MM.1S (cell line): Measurements from ENCODE around the gene IYD.

ENCODE experiments used
- DNase-seq: peaks from one replicate; pipeline ENCODE4 v3.0.0-alpha.2; 2015
- H2AFZ ChIP-seq: fragments of 300-600 bp; sonication (generic); 2 replicates; pipeline ENCODE4 v1.6.0; 2016; ENCODE audit warnings: antibody characterized with exemption, low read length
- H3F3A ChIP-seq: fragments of 300-600 bp; sonication (generic); 2 replicates; pipeline ENCODE4 v1.6.1; 2016; ENCODE audit warnings: mild to moderate bottlenecking, antibody characterized with exemption, low read length, moderate library complexity, mixed read lengths; ENCODE audit not compliant: insufficient read depth
- H3K27ac ChIP-seq: fragments of 300-600 bp; sonication (generic); 2 replicates; pipeline ENCODE4 v1.5.1; 2016; ENCODE audit warnings: mild to moderate bottlenecking, low read length
- H3K27me3 ChIP-seq: fragments of 300-600 bp; sonication (generic); replicated peaks from 2 replicates; pipeline ENCODE4 v1.6.0; 2016; ENCODE audit warnings: low read length; ENCODE audit not compliant: insufficient read depth
- H3K36me3 ChIP-seq: fragments of 300-600 bp; sonication (generic); replicated peaks from 2 replicates; pipeline ENCODE4 v1.6.1; 2016; ENCODE audit warnings: mild to moderate bottlenecking, low read length, mixed read lengths; ENCODE audit not compliant: insufficient read depth
- H3K4me1 ChIP-seq: fragments of 300-600 bp; sonication (generic); 2 replicates; pipeline ENCODE4 v1.6.1; 2016; ENCODE audit warnings: low read length, mixed read lengths
- H3K4me2 ChIP-seq: fragments of 300-600 bp; sonication (generic); 2 replicates; pipeline ENCODE4 v1.6.0; 2016; ENCODE audit warnings: low read depth, low read length
- H3K4me3 ChIP-seq: fragments of 300-600 bp; sonication (generic); 2 replicates; pipeline ENCODE4 v1.5.1; 2016; ENCODE audit warnings: low read length, mixed read lengths
- H3K79me2 ChIP-seq: fragments of 300-600 bp; sonication (generic); 2 replicates; pipeline ENCODE4 v1.6.1; 2016; ENCODE audit warnings: mixed run types, low read length, mixed read lengths
- H3K9ac ChIP-seq: fragments of 300-600 bp; sonication (generic); 2 replicates; pipeline ENCODE4 v1.6.1; 2016; ENCODE audit warnings: low read length, mixed read lengths
- H3K9me2 ChIP-seq: fragments of 300-600 bp; sonication (generic); replicated peaks from 2 replicates; pipeline ENCODE4 v1.6.1; 2016; ENCODE audit warnings: mild to moderate bottlenecking, low read length, mixed read lengths; ENCODE audit not compliant: insufficient read depth
- H3K9me3 ChIP-seq: fragments of 300-600 bp; sonication (generic); replicated peaks from 2 replicates; pipeline ENCODE4 v1.6.1; 2016; ENCODE audit warnings: mild to moderate bottlenecking, low read length, mixed read lengths; ENCODE audit not compliant: insufficient read depth
- H4K20me1 ChIP-seq: fragments of 300-600 bp; sonication (generic); 2 replicates; pipeline ENCODE4 v1.6.1; 2016; ENCODE audit warnings: mild to moderate bottlenecking, low read length, moderate library complexity, mixed read lengths; ENCODE audit not compliant: insufficient read depth
- EZH2 ChIP-seq: fragments of 300-600 bp; sonication (generic); optimal IDR thresholded peaks from 2 replicates; pipeline ENCODE3; 2017; ENCODE audit warnings: low read depth, mild to moderate bottlenecking, antibody characterized with exemption, low read length, mixed read lengths
- EZH2phosphoT487 ChIP-seq: fragments of 300-600 bp; sonication (generic); IDR thresholded peaks from 2 replicates; pipeline ENCODE4 v1.6.1; 2018; ENCODE audit warnings: antibody characterized with exemption, low read length
- TF ChIP-seq, protein P1 (sequence below): fragments of 300-600 bp; sonication (generic); IDR thresholded peaks from 2 replicates; pipeline ENCODE4 v1.5.1; 2016; ENCODE audit warnings: antibody characterized with exemption, low read length, mixed read lengths

The IYD gene

DNA sequence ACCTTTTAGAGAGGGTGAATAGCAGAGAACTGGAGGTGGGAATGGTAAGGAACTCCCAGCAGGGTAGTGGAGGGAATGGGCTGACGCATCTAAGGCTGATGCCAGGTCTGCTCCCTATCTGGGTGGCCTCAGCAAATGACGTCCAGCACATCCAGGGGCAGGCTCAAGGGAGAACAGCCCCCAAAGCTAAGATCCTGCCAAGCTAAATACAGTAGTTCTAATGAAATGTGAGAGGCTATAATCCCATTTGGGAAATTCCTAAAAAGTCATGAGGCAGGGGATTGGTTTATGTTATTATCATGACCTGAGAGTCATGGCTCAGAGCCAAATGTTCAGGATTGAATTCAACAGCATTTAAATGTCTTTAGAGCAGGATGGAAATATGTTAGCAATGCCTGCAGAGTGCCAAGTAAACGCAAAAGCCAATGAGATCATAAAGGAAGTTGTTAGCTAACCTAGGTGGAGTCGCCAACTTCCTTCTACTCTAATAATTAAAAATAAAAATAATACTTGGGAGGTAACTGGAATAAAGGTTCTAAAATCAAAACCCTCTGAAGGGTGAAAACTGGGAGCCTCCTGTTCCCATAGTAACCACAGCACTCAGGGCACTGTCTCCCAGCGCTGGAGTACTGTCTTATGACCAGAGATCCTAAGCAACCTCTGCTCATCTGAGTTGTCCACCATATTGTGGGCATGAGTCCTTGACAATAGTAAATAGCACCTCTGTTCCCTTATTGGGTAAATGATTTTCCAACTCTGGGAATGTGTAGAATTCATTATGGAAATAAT lies 34.8 kb downstream of the IYD start:
- Histone ChIP-seq H3K27ac (no peak overlapping the region), H3K9me2 (no peaks in the 10 kb centered on the region), H4K20me1 (no peaks in the 10 kb centered on the region), H3K4me2 (no peak overlapping the region), H3F3A (no peaks in the 10 kb centered on the region), H3K36me3 (no peaks in the 10 kb centered on the region), H3K27me3 (no peaks in the 10 kb centered on the region), H3K79me2 (no peaks in the 10 kb centered on the region), H3K4me1 (no peaks in the 10 kb centered on the region), H2AFZ (no peak overlapping the region), H3K9me3 (no peaks in the 10 kb centered on the region), H3K4me3 (no peak overlapping the region), H3K9ac (no peak overlapping the region)
- DNase-seq: no peak
- no peak for TF ChIP-seq EZH2phosphoT487

- Histone ChIP-seq H3K27me3 (no peaks in the 10 kb centered on the region), H3K9me3 (no peaks in the 10 kb centered on the region), H3K27ac (no peak overlapping the region), H2AFZ (no peak overlapping the region), H3K4me3 (no peak overlapping the region), H3K4me1 (no peaks in the 10 kb centered on the region), H3K9me2 (no peaks in the 10 kb centered on the region), H3K4me2 (no peak overlapping the region), H3F3A (no peaks in the 10 kb centered on the region), H3K36me3 (no peaks in the 10 kb centered on the region), H3K9ac (no peak overlapping the region), H4K20me1 (no peaks in the 10 kb centered on the region), H3K79me2 (no peaks in the 10 kb centered on the region)
- TF ChIP-seq EZH2phosphoT487 (no peak), EZH2 (no peak)
- TF ChIP-seq, protein P1, sequence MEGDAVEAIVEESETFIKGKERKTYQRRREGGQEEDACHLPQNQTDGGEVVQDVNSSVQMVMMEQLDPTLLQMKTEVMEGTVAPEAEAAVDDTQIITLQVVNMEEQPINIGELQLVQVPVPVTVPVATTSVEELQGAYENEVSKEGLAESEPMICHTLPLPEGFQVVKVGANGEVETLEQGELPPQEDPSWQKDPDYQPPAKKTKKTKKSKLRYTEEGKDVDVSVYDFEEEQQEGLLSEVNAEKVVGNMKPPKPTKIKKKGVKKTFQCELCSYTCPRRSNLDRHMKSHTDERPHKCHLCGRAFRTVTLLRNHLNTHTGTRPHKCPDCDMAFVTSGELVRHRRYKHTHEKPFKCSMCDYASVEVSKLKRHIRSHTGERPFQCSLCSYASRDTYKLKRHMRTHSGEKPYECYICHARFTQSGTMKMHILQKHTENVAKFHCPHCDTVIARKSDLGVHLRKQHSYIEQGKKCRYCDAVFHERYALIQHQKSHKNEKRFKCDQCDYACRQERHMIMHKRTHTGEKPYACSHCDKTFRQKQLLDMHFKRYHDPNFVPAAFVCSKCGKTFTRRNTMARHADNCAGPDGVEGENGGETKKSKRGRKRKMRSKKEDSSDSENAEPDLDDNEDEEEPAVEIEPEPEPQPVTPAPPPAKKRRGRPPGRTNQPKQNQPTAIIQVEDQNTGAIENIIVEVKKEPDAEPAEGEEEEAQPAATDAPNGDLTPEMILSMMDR: no peak
- DNase-seq: no peak
Measured at GRCh38 chr6:150406948-150407347, 38.1 kb downstream of the IYD start.

- Histone ChIP-seq H3K4me2 (no peak overlapping the region), H3K4me1 (no peaks in the 10 kb centered on the region), H2AFZ (no peak overlapping the region), H3K79me2 (no peaks in the 10 kb centered on the region), H3K9me2 (no peaks in the 10 kb centered on the region), H3K36me3 (no peaks in the 10 kb centered on the region), H4K20me1 (no peaks in the 10 kb centered on the region), H3K9ac (no peak overlapping the region), H3K27me3 (no peaks in the 10 kb centered on the region), H3K4me3 (no peak overlapping the region), H3K9me3 (no peaks in the 10 kb centered on the region), H3F3A (no peaks in the 10 kb centered on the region), H3K27ac (no peak overlapping the region)
- TF ChIP-seq EZH2phosphoT487 (no peak), EZH2 (no peak)
- TF ChIP-seq, protein P1: no peak
- DNase-seq: no peak
Measured at GRCh38 chr6:150408842-150409241, 40.0 kb downstream of the IYD start.

- Histone ChIP-seq H3K9ac (no peak overlapping the region), H3F3A (no peaks in the 10 kb centered on the region), H3K4me1 (no peaks in the 10 kb centered on the region), H3K27me3 (no peaks in the 10 kb centered on the region), H3K9me3 (no peaks in the 10 kb centered on the region), H3K36me3 (no peaks in the 10 kb centered on the region), H3K9me2 (no peaks in the 10 kb centered on the region), H2AFZ (no peak overlapping the region), H3K79me2 (no peaks in the 10 kb centered on the region), H3K27ac (no peak overlapping the region), H3K4me3 (no peak overlapping the region), H4K20me1 (no peaks in the 10 kb centered on the region), H3K4me2 (no peak overlapping the region)
- TF ChIP-seq, protein P1: no peak
- TF ChIP-seq EZH2phosphoT487 (no peak), EZH2 (no peak)
- peak; percentile 17 for DNase-seq
Measured at GRCh38 chr6:150409576-150410066, 40.8 kb downstream of the IYD start.
